HepG2 (cell line): ENCODE data around the gene RAB43. TPM values are rescaled to one million over a fixed set of nuclear protein-coding genes. Genes with fewer than 3 reads are reported as not detected.

Experiments used
- DNMT1 ChIP-seq: sonication (generic); formaldehyde crosslinking; IDR thresholded peaks from 2 replicates; pipeline ENCODE4 v1.5.1; 2020; ENCODE audit warnings: mild to moderate bottlenecking, missing genetic modification reagents
- MXD4 ChIP-seq: IDR thresholded peaks from 2 replicates; pipeline ENCODE4 v1.6.1; 2016; ENCODE audit warnings: mild to moderate bottlenecking, missing biosample characterization, missing genetic modification reagents
- NBN ChIP-seq: fragments of 450-650 bp; conservative IDR thresholded peaks from 2 replicates; pipeline ENCODE4 v1.6.1; 2017
- SIN3B ChIP-seq: fragments of 150-350 bp; IDR thresholded peaks from 2 replicates; pipeline ENCODE4 v1.6.1; 2014; ENCODE audit warnings: low read length
- SP4 ChIP-seq: sonication (generic); formaldehyde crosslinking; IDR thresholded peaks from 2 replicates; pipeline ENCODE4 v1.8.1; 2023; ENCODE audit warnings: mild to moderate bottlenecking, missing genetic modification reagents
- ZMAT3 ChIP-seq: sonication (generic); formaldehyde crosslinking; conservative IDR thresholded peaks from 2 replicates; pipeline ENCODE4 v1.7.0; 2021; ENCODE audit warnings: missing genetic modification reagents
- ZNF276 ChIP-seq: sonication (generic); formaldehyde crosslinking; IDR thresholded peaks from 2 replicates; pipeline ENCODE4 v1.4.0; 2020; ENCODE audit warnings: mild to moderate bottlenecking, low read depth, missing genetic modification reagents
- ZNF552 ChIP-seq: sonication (generic); formaldehyde crosslinking; IDR thresholded peaks from 2 replicates; pipeline ENCODE4 v1.9.0; 2022; ENCODE audit warnings: missing genetic modification reagents, mild to moderate bottlenecking, borderline replicate concordance
- ZNF614 ChIP-seq: IDR thresholded peaks from 2 replicates; pipeline ENCODE4 v1.6.1; 2018; ENCODE audit warnings: missing biosample characterization, missing genetic modification reagents, inconsistent platforms, borderline replicate concordance
- ZNF660 ChIP-seq: sonication (generic); formaldehyde crosslinking; IDR thresholded peaks from 2 replicates; pipeline ENCODE4 v1.5.1; 2020; ENCODE audit warnings: mild to moderate bottlenecking, low read depth, missing genetic modification reagents, borderline replicate concordance
- ZNF678 ChIP-seq: sonication (generic); formaldehyde crosslinking; IDR thresholded peaks from 2 replicates; pipeline ENCODE4 v1.4.0; 2020; ENCODE audit warnings: mild to moderate bottlenecking, missing genetic modification reagents
- ZSCAN12 ChIP-seq: sonication (generic); formaldehyde crosslinking; IDR thresholded peaks from 2 replicates; pipeline ENCODE4 v1.9.0; 2021; ENCODE audit warnings: mild to moderate bottlenecking, missing genetic modification reagents
- polyA plus RNA-seq, 8 experiments: library from polyadenylated mRNA; depleted of rRNA in 3 of 8; stranded (reverse) in 7 of 8; unstranded in 1 of 8; fragments of >200 nt; fragmentation: Illumina TruSeq in 4 of 8; extraction: Trizol in 4 of 8; gene quantifications; 2 replicates each; pipeline versions ENCODE4 v1.2.1 to v1.2.3, GENCODE V29; 2011 to 2016; ENCODE audit warnings: low read depth in 4 of 8, missing spikeins in 1 of 8, mixed read lengths in 1 of 8; ENCODE audit not compliant: insufficient read depth in 1 of 8
- total RNA-seq, 5 experiments: library from RNA; depleted of rRNA; stranded (reverse); fragments of >200 nt; fragmentation: Illumina TruSeq; extraction: Trizol; gene quantifications; 2 replicates each; pipeline ENCODE4 v1.2.3, GENCODE V29; 2016; ENCODE audit warnings: low read depth in 1 of 5
- TF ChIP-seq, protein P1 (sequence below): IDR thresholded peaks from 2 replicates; pipeline ENCODE4 v1.6.1; 2016; ENCODE audit warnings: missing compliant biosample characterization, missing genetic modification reagents, borderline replicate concordance
- TF ChIP-seq, protein P2 (sequence below): IDR thresholded peaks from 2 replicates; pipeline ENCODE4 v1.6.1; 2016; ENCODE audit warnings: missing genetic modification reagents, missing compliant biosample characterization
- TF ChIP-seq, protein P3 (sequence below): sonication (generic); formaldehyde crosslinking; IDR thresholded peaks from 2 replicates; pipeline ENCODE4 v1.4.0; 2020; ENCODE audit warnings: missing genetic modification reagents
- TF ChIP-seq, protein P4 (sequence below): sonication (generic); formaldehyde crosslinking; IDR thresholded peaks from 2 replicates; pipeline ENCODE4 v1.4.0; 2020; ENCODE audit warnings: mild to moderate bottlenecking, missing genetic modification reagents, borderline replicate concordance
- TF ChIP-seq, protein P5 (sequence below): sonication (generic); formaldehyde crosslinking; IDR thresholded peaks from 2 replicates; pipeline ENCODE4; 2020; ENCODE audit warnings: missing genetic modification reagents, mild to moderate bottlenecking, borderline replicate concordance

Gene RAB43
- total and polyA plus RNA-seq, 2 of the 13 experiments (the other 11 are each of a cell fraction or from before 2014, with no cell fraction given), result 11.8 to 18.4 TPM

- TF ChIP-seq, protein P1, sequence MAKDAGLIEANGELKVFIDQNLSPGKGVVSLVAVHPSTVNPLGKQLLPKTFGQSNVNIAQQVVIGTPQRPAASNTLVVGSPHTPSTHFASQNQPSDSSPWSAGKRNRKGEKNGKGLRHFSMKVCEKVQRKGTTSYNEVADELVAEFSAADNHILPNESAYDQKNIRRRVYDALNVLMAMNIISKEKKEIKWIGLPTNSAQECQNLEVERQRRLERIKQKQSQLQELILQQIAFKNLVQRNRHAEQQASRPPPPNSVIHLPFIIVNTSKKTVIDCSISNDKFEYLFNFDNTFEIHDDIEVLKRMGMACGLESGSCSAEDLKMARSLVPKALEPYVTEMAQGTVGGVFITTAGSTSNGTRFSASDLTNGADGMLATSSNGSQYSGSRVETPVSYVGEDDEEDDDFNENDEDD, result no peak
- TF ChIP-seq, protein P2, sequence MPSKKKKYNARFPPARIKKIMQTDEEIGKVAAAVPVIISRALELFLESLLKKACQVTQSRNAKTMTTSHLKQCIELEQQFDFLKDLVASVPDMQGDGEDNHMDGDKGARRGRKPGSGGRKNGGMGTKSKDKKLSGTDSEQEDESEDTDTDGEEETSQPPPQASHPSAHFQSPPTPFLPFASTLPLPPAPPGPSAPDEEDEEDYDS (CRISPR knock-in tag), result no peak
- TF ChIP-seq SP4 (CRISPR knock-in tag), result no peak
- TF ChIP-seq, protein P3, sequence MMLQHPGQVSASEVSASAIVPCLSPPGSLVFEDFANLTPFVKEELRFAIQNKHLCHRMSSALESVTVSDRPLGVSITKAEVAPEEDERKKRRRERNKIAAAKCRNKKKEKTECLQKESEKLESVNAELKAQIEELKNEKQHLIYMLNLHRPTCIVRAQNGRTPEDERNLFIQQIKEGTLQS (CRISPR knock-in tag), result no peak
- TF ChIP-seq ZNF552 (CRISPR knock-in tag), result peak; percentile 38; the same call in 1 of the 2 replicates
- TF ChIP-seq, protein P4, sequence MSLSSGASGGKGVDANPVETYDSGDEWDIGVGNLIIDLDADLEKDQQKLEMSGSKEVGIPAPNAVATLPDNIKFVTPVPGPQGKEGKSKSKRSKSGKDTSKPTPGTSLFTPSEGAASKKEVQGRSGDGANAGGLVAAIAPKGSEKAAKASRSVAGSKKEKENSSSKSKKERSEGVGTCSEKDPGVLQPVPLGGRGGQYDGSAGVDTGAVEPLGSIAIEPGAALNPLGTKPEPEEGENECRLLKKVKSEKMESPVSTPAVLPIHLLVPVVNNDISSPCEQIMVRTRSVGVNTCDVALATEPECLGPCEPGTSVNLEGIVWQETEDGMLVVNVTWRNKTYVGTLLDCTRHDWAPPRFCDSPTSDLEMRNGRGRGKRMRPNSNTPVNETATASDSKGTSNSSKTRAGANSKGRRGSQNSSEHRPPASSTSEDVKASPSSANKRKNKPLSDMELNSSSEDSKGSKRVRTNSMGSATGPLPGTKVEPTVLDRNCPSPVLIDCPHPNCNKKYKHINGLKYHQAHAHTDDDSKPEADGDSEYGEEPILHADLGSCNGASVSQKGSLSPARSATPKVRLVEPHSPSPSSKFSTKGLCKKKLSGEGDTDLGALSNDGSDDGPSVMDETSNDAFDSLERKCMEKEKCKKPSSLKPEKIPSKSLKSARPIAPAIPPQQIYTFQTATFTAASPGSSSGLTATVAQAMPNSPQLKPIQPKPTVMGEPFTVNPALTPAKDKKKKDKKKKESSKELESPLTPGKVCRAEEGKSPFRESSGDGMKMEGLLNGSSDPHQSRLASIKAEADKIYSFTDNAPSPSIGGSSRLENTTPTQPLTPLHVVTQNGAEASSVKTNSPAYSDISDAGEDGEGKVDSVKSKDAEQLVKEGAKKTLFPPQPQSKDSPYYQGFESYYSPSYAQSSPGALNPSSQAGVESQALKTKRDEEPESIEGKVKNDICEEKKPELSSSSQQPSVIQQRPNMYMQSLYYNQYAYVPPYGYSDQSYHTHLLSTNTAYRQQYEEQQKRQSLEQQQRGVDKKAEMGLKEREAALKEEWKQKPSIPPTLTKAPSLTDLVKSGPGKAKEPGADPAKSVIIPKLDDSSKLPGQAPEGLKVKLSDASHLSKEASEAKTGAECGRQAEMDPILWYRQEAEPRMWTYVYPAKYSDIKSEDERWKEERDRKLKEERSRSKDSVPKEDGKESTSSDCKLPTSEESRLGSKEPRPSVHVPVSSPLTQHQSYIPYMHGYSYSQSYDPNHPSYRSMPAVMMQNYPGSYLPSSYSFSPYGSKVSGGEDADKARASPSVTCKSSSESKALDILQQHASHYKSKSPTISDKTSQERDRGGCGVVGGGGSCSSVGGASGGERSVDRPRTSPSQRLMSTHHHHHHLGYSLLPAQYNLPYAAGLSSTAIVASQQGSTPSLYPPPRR (CRISPR knock-in tag), result no peak; the same call in 1 of the 2 replicates
- TF ChIP-seq ZNF660 (CRISPR knock-in tag), result no peak
- TF ChIP-seq NBN, result no peak
- 0 out of 2 replicates have a peak, but pooled peaks have one; percentile 10 for TF ChIP-seq ZNF276 (CRISPR knock-in tag)
- TF ChIP-seq, protein P5, sequence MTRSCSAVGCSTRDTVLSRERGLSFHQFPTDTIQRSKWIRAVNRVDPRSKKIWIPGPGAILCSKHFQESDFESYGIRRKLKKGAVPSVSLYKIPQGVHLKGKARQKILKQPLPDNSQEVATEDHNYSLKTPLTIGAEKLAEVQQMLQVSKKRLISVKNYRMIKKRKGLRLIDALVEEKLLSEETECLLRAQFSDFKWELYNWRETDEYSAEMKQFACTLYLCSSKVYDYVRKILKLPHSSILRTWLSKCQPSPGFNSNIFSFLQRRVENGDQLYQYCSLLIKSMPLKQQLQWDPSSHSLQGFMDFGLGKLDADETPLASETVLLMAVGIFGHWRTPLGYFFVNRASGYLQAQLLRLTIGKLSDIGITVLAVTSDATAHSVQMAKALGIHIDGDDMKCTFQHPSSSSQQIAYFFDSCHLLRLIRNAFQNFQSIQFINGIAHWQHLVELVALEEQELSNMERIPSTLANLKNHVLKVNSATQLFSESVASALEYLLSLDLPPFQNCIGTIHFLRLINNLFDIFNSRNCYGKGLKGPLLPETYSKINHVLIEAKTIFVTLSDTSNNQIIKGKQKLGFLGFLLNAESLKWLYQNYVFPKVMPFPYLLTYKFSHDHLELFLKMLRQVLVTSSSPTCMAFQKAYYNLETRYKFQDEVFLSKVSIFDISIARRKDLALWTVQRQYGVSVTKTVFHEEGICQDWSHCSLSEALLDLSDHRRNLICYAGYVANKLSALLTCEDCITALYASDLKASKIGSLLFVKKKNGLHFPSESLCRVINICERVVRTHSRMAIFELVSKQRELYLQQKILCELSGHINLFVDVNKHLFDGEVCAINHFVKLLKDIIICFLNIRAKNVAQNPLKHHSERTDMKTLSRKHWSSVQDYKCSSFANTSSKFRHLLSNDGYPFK (CRISPR knock-in tag), result peak; percentile 55; the same call in 1 of the 2 replicates
- TF ChIP-seq ZSCAN12 (CRISPR knock-in tag), result no peak
- TF ChIP-seq ZMAT3 (CRISPR knock-in tag), result 0 out of 2 replicates have a peak, but pooled peaks have one; percentile 70
- 0 out of 2 replicates have a peak, but pooled peaks have one; percentile 25 for TF ChIP-seq ZNF678 (CRISPR knock-in tag)
- no peak for TF ChIP-seq ZNF614 (CRISPR knock-in tag)
- no peak for TF ChIP-seq DNMT1 (CRISPR knock-in tag)
- no peak for TF ChIP-seq SIN3B
- 0 out of 2 replicates have a peak, but pooled peaks have one; percentile 22 for TF ChIP-seq MXD4
Observed at GRCh38 chr3:129122412-129123011, 908 bp upstream of the RAB43 start (continued).
